ENCODE data around the gene ATP5F1B.

Gene ATP5F1B

GRCh38 chr12:56645201-56645716, 525 bp downstream of the ATP5F1B start:
- DNase-seq, result peak; percentile 18

GRCh38 chr12:56644654-56645053, 1.1 kb downstream of the ATP5F1B start:
- DNase-seq, result no peak

GRCh38 chr12:56641219-56641618, 4.6 kb downstream of the ATP5F1B start:
- no peak for DNase-seq

GRCh38 chr12:56637621-56638020, 8.2 kb downstream of the ATP5F1B start:
- no peak for DNase-seq

- peak; percentile 96 for DNase-seq
These were observed 8.9 kb downstream of the ATP5F1B start for GRCh38 chr12:56636675-56637540.

DNA sequence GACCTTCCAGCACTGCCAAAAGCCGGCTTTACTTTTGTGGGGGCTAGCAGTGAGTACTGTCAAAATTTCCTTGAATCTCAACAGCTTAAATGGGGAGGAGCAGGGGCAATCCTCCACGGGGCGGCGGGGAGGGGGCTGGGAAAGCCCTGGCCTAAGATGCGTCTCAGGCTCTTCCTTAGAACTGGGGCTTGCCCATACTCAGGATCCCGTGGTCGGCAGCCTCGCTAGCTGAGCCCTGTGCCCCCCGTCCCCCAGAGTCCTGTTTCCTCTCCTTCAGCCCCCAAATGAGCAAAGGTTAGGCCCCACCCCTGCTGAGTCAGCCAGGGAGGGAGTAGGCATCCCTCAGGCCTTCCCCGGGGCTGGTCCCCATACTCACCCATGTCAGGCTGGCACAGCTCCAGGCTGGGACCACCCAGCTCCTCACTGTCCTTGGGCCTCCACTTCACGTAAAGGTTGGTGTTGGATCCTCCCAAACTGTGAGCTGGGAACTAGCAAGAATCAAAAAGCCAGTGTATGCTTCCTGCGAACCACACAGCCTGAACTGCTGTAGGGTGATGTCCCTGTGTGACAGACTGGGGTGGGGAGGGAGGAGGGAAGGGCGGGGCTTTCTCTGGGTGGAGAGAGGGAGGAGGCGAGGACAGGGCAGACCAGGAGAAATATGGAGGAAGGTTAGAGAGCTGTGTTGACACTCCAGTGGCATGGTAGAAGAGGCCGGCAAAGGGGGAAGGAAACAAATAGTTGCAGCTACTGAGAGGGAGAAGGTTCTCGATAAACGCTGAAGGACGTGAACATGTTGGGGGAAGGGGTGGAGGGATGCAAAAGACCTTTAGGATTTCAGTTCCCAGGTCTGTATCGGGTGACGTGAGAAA, 9.7 kb downstream of the ATP5F1B start:
- peak; percentile 70 for DNase-seq

DNA sequence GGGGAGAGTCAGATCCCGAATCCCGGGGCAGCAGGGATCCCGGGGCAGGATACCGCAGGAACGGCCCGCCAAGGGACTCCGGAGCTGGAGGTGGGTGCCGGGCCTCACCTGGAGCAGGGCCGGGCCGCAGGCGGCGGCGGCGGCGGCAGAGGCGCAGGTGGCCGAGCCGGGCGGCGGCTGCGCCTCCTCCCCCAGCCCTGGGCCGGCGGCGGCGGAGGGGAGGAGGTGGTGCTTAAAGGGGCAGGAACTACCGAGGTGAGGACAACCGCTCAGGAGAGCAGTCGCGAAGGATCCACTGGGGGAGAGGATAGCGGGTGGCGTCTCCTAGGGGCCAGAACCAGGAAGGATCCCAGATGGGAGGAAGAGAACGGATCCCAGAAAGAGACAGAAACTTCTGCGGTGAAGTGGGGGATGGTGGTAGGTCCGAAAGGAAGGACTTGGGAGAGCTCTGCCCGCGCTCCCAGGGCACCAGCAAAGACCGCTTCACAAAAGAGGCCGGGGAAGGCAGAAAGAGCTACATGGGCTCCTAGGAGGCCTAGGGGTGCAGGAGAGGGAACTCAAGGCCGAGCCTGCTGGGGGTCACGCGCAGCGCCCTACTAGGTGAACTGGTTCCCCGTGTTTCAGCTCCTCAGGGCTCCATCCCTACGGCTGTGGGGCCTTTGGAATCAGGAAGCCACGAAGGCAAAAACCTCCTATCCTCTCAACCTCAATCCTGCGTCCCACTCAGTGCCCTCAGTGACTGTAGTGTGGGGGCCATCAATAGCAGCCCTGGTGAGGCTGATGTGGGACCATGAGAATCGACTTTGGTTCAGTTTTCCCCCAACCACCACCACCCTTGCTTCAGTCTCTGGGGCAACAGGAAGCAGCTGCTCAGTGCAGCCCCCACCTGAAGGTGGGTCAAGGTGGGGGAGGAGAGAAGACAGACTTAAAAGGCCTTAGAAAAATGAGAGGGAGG, 10.7 kb downstream of the ATP5F1B start:
- peak; percentile 43 for DNase-seq

GRCh38 chr12:56634242-56634836, 11.4 kb downstream of the ATP5F1B start:
- DNase-seq, result no peak

- no peak for DNase-seq
These were observed 12.1 kb downstream of the ATP5F1B start for GRCh38 chr12:56633468-56634241.

- DNase-seq, result no peak
These were observed 12.9 kb downstream of the ATP5F1B start for GRCh38 chr12:56632701-56633467.

DNA sequence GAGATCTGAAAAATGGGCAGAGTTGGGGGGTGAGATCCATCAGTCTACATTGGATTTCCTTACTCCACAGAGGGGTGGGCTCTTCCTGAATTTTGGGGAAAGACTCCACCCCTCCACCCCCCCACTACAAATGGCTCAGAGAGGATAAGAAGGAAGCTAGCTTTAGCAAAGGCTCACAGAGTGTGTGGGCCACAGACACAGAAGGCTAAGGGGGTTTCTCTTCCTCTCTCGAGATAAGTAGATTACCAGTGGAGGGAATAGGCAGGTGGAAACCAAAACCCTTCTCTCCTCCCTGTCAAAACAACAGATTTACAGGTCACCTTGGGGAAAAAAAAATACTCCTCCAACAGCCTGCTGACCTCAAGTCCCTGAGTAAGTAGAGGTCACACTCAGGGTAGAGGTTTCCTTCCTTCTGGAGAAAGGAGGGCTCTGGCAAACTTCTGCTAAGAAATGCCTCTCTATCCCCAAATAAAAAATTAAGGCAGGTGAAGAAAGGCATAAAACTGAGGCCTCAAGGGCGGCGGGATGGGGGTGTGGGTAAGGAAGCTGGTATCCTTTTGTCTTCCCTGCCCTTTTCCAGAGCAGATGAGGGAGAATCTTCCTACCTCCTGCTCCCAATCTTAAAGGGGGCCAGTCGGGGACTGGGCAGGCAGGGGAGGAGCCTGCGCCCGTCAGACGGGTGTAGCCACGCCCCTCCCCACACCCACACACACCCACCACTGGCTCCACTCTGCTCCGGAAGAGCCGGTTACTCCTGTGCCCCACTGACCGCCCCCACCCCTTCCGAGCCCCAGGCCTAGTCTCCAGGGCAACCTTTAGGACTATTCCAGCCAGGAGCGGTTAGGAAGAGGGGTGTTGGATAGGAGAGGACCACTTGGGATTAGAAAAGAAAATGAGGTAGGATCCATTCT, 13.7 kb downstream of the ATP5F1B start:
- DNase-seq, result peak; percentile 1

- DNase-seq, result peak; percentile 54
These were observed 15.6 kb downstream of the ATP5F1B start, which contains the start of gene BAZ2A for GRCh38 chr12:56630180-56630632. Gene BAZ2A (minus strand): TSS chr12:56630326. CDS start chr12:56617530, 12,796 bp downstream.

DNA sequence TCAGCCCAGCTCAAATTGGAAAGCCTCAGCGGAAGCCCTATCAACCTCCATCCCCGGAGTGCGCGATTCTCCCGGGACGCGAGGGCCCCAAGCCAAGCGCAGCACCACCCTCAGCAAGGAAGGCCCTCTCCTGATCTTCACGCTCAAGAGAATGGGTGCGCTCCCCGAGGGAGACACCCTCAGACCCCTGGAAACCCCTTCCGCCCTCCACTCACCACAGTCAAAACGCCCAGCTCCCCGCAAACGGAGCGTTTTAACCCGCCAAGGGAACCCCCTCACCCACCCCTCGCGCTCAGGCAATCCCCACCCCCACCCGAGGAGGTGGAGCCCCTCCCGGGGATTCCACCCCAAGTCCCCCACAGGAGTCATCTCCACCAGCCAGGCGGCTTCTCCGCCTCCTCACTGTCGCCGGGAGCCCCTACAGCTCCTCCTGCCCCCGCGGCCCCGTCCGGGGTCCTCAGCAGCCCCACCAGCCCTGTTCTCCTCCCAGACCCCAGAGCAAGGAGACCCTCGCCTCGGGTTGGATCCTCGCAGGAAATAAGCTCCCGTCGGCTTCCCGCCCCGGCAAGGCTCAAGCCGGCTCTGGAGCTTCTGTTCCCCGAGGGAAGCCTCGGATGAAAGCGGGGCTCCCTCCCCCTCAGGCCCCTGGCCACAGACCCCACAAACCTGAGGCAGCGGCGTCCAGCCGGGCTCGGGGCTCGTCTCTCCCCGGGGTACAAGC, 16.2 kb downstream of the ATP5F1B start:
- no peak for DNase-seq

GRCh38 chr12:56628671-56629458, 16.9 kb downstream of the ATP5F1B start:
- peak; percentile 20 for DNase-seq

DNA sequence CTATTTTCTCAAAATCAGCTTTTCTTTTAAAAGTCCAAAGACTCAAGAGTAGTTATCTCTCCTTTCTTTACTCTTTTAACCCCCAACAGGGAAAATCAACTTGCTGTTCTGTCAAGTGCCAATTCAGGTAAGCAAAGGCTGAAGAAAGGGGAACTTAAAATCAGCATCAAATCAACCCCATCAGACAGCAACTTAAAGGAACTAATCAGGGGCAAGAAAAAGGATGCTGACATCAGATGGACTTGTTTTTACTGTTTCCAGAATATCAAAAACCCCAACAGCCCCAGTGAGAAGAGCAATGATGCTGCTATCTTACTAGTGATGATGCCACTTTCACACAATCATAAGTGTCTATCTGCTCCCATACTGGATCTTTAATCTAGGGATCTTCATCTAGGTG, 19.1 kb downstream of the ATP5F1B start:
- no peak for DNase-seq

DNA sequence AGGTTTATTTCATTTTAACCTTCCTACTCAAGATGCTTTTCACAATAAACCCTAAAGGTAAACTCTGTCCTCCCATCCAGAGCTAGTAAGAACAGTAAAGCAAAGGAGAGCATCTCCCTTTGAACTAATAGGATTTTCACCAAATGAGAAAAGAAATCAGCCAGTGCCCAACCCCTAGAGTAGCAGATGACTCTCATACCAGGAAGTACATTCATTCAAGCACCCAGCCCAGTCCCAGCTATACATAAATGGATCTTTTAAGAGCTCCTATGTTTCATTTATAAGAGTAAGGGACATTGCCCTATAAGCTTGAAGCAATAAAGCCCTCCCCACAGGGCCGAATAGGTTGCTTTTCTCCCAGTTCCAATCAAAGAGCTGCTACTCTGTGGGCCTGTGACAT, 23.2 kb downstream of the ATP5F1B start:
- no peak for DNase-seq

DNA sequence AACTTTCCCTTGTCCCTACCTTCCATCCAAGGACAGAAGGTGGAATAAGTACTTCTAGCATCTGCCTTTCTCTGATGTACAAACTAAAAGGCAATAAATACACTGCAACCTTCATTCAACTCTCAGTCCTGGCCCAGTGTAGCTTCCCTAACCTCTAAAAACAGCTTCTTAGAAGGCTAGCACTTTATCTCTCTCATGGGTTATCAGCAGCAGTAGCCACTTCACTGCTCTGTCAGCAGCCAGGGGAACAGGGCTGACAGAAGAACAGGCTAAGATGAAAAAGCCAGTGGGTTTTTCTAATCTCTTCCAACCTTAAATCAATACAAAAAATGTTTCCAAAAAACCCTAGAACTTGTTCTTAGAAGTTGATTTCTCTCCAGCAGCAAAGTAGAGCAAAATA, 28.9 kb downstream of the ATP5F1B start:
- no peak for DNase-seq
